Superior temporal gyrus (tissue), 1 donor: ENCODE results near the gene FLAD1.
A peak's percentile ranks its signal among the peaks of the same experiment; 100 is the strongest.

Experiments used
- DNase-seq: peaks from one replicate; pipeline ENCODE4 v3.0.0-alpha.2; 2016; ENCODE audit errors: extremely low spot score

Gene FLAD1

GRCh38 chr1:154989195-154989860, 6.2 kb downstream of the FLAD1 start:
- DNase-seq = no peak

GRCh38 chr1:154990276-154990675, 7.1 kb downstream of the FLAD1 start:
- DNase-seq = no peak

- DNase-seq = no peak
Observed at GRCh38 chr1:154992721-154993571, 9.8 kb downstream of the FLAD1 start.

GRCh38 chr1:154993572-154994268, 10.6 kb downstream of the FLAD1 start, which contains the start of gene LENEP:
Gene LENEP, plus strand, starts transcription at chr1:154993586. Its CDS starts 22 bp downstream, at chr1:154993608.
- no peak for DNase-seq

GRCh38 chr1:154994269-154994587, 11.1 kb downstream of the FLAD1 start:
- DNase-seq = no peak

- no peak for DNase-seq
Observed at GRCh38 chr1:154994591-154994990, 11.4 kb downstream of the FLAD1 start.

GRCh38 chr1:154995301-154995983, 12.3 kb downstream of the FLAD1 start:
- DNase-seq = peak; percentile 64

- DNase-seq = no peak
Observed at GRCh38 chr1:154996966-154997701, 14.0 kb downstream of the FLAD1 start.

- DNase-seq = no peak
Observed at GRCh38 chr1:154998201-154998780, 15.1 kb downstream of the FLAD1 start.

- DNase-seq = peak; percentile 70
Observed at GRCh38 chr1:154998818-154999570, 15.8 kb downstream of the FLAD1 start.

- peak; percentile 17 for DNase-seq
Observed at GRCh38 chr1:154999571-155000410, 16.6 kb downstream of the FLAD1 start.

GRCh38 chr1:155000411-155000725, 17.2 kb downstream of the FLAD1 start:
- DNase-seq = peak; percentile 23

- DNase-seq = peak; percentile 90
Observed at GRCh38 chr1:155000726-155001424, 17.7 kb downstream of the FLAD1 start.

- peak; percentile 73 for DNase-seq
Observed at GRCh38 chr1:155001425-155001674, 18.2 kb downstream of the FLAD1 start.

GRCh38 chr1:155001675-155002463, 18.7 kb downstream of the FLAD1 start:
- peak; percentile 97 for DNase-seq

- DNase-seq = peak; percentile 43
Observed at GRCh38 chr1:155002464-155003226, 19.5 kb downstream of the FLAD1 start, which contains the start of gene ZBTB7B. Gene ZBTB7B, plus strand, starts transcription at chr1:155002802. Its CDS starts 11,859 bp downstream, at chr1:155014661.

- peak; percentile 38 for DNase-seq
Observed at GRCh38 chr1:155003227-155003765, 20.2 kb downstream of the FLAD1 start.
